Choroid plexus epithelial cell (primary cell): ENCODE results near the gene RBM14.

Source experiments
- DNase-seq: peaks from one replicate; pipeline ENCODE4 v3.0.0-alpha.2; 2010; ENCODE audit warnings: low read depth
- H3K4me3 ChIP-seq: 2 replicates; pipeline ENCODE4 v1.5.1; 2011; ENCODE audit warnings: low read depth, mild to moderate bottlenecking, control low read depth, low read length, moderate library complexity
- TF ChIP-seq, protein P1 (sequence below): conservative IDR thresholded peaks from 2 replicates; pipeline ENCODE4 v1.5.1; 2011; ENCODE audit warnings: low read depth, mild to moderate bottlenecking, control low read depth, inconsistent platforms, low read length, moderate library complexity

The RBM14 gene

DNA sequence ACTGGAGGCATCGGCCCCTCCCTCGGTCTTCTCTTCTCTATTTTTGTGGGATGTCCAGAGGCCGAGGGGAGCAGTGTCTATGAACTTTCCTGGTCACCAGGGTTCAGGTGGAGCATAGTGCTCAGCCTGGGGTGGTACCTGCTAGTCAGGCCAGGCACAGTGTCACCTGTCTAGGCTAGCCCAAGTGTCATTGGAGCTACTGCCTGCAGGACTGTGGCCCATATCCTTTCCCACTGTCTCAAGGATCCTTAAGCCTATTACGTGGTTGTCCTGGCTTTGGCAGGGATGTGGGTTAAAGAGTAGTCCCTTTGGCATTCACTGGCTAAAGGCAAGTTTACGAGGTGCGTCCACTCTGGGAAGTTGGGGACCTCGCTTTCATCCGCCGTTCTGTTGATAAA, 9.3 kb downstream of the RBM14 start:
- DNase-seq = no peak
- TF ChIP-seq, protein P1, sequence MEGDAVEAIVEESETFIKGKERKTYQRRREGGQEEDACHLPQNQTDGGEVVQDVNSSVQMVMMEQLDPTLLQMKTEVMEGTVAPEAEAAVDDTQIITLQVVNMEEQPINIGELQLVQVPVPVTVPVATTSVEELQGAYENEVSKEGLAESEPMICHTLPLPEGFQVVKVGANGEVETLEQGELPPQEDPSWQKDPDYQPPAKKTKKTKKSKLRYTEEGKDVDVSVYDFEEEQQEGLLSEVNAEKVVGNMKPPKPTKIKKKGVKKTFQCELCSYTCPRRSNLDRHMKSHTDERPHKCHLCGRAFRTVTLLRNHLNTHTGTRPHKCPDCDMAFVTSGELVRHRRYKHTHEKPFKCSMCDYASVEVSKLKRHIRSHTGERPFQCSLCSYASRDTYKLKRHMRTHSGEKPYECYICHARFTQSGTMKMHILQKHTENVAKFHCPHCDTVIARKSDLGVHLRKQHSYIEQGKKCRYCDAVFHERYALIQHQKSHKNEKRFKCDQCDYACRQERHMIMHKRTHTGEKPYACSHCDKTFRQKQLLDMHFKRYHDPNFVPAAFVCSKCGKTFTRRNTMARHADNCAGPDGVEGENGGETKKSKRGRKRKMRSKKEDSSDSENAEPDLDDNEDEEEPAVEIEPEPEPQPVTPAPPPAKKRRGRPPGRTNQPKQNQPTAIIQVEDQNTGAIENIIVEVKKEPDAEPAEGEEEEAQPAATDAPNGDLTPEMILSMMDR = no peak
- H3K4me3 ChIP-seq = no peak overlapping the region

DNA sequence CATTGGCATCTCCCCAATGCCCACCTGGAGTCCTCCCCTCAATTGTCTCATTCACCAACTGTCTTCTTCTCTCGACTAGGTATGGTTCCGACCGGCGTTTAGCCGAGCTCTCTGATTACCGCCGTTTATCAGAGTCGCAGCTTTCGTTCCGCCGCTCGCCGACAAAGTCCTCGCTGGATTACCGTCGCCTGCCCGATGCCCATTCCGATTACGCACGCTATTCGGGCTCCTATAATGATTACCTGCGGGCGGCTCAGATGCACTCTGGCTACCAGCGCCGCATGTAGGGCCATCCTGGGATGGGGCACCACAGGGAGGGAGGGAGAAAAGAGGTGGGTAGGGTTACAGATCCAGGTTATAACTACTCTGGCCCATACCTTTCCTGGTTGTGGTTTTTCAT, 10.0 kb downstream of the RBM14 start:
- TF ChIP-seq, protein P1 = no peak

DNA sequence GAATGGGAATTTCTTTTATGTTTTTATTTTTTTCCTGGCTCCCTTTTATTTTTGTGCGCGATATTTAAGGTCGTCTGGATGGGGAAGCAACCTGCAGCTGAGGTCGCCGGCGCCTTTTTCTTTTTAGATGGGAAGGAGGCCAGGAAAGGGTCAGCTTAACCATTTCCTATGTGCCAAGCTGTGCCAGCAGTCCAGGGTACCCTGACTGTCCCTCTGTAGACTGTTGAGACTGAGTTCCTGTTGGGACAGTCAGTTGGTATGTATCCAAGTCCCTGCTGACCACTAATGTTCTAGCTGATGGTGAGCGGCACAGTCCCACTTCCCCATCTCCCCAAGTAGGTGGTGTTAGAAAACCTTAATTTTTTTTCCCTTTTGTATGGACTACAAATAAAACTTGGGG, 10.5 kb downstream of the RBM14 start:
- no peak overlapping the region for H3K4me3 ChIP-seq
- no peak for DNase-seq

More for the DNA sequence above, 10.0 kb downstream of the RBM14 start:
- no peak for DNase-seq
- H3K4me3 ChIP-seq = no peak overlapping the region

DNA sequence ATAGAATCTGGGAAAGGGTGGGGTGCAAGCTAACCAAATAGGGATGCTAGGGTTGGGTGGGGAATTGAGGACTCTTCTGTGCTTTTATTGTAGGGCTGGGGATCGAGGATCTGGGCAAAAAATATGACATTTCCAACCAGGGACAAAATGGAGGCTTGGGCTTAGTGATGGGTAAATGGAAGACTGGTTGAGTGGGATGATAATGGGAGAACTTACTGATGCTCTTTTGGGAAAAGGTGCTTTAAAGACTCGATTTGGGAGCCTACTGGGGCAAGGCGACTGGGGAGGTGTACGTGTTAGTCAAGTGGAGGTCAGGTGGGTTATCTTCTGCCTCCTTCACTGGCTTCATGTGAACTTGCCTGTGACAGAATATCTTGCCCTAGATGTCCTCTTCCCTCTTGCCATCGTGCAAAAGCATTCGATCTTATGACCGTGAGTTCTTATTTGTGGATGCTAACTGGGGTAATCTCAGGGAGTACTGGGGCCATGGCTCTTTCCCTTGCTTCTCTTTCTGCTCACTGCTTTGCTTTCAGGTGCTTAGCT, 11.7 kb downstream of the RBM14 start:
- no peak overlapping the region for H3K4me3 ChIP-seq
- TF ChIP-seq, protein P1 = no peak
- no peak for DNase-seq

More for the DNA sequence above, 10.5 kb downstream of the RBM14 start:
- TF ChIP-seq, protein P1 = no peak

DNA sequence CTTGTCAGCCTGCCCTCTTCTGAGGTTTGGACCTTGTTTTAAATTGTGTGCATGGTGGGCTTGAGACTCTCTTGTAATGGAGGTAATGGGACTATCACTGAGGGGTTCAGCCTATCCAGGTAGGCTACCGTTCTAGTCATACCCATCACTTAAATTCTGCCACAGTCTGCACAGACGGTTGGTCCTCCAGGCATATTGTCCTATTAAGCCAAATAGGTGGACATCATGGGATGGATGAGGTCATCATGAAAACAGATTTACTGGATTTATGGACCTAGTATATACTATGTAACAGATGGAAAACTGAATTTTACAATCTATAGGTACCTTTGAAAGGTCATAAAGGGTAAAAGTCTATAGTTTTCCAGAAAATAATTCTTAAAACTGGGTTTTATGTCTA, 12.9 kb downstream of the RBM14 start:
- H3K4me3 ChIP-seq = no peak overlapping the region
- no peak for DNase-seq
- TF ChIP-seq, protein P1 = no peak

DNA sequence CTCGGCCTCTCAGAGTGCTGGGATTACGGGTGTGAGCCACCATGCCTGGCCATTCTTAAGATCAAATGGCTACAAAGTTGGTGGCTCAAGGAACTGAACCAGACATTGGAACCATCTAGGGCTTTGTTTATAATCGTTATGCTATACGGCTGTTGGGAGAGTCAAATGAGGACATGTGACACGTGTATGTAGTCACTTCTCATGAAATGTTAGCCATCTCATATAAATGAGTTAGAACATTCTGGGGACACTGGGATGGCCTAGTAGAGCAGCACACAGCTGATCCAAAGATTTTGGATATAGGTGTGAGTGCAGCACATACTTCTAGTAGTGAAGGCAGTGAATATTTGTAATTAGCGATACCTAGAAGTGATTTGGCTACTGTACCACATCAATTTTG, 15.5 kb downstream of the RBM14 start:
- DNase-seq = no peak
- TF ChIP-seq, protein P1 = no peak
- H3K4me3 ChIP-seq = no peak overlapping the region

DNA sequence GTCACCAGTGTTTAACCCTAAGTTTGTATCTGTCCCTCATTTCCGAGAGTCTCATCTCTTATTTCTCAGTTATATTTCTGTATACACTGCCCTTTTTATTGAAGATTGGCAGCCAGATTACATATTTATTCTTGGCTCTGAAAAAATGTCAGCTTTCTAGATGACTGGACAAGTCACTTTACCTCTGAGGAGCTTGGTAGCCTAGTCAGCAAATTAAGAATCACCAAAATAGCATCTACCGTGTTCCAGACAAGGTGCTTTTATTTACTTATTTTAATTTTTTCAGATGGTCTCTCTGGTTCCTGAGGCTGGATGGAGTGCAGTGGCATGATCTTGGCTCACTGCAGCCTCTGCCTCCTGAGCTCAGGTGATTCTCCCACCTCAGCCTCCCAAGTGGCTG, 16.5 kb downstream of the RBM14 start:
- no peak overlapping the region for H3K4me3 ChIP-seq
- TF ChIP-seq, protein P1 = no peak
- DNase-seq = no peak
